ENCODE data around the gene HIF1A. TPM values are rescaled to one million over a fixed set of nuclear protein-coding genes. Genes with fewer than 3 reads are reported as not detected.

The HIF1A gene
- total RNA-seq, 1 experiment from 2014 or later: 319 TPM

GRCh38 chr14:61647704-61648103, 47.6 kb upstream of the HIF1A start:
- peak; percentile 94 for DNase-seq
- Histone ChIP-seq H3K27ac (ENCODE audit: low read length) (peak overlapping the region; percentile 85), H3K27me3 (ENCODE audit: low read length) (no peaks in the 10 kb centered on the region), H3K79me2 (ENCODE audit: low read length) (no peaks in the 10 kb centered on the region), H4K20me1 (ENCODE audit: low read length) (no peaks in the 10 kb centered on the region), H3K36me3 (ENCODE audit: low read depth, low read length) (no peaks in the 10 kb centered on the region), H3K9me3 (ENCODE audit: low read length) (no peaks in the 10 kb centered on the region), H3F3A (ENCODE audit: low read length, unreplicated experiment) (peaks cover 17% of the 10 kb centered on the region), H3K4me1 (ENCODE audit: insufficient read depth, low read length) (peaks cover 46% of the 10 kb centered on the region), H3K9me2 (replicated peaks; ENCODE audit: low read length) (no peaks in the 10 kb centered on the region), H3K4me3 (ENCODE audit: low read length) (peak overlapping the region; percentile 11; the same call in 1 of the 2 replicates), H3K9ac (ENCODE audit: low read length) (peak overlapping the region; percentile 42), H2AFZ (ENCODE audit: low read length) (peak overlapping the region; percentile 6; the same call in 1 of the 2 replicates), H3K4me2 (ENCODE audit: low read length) (peak overlapping the region; percentile 57)
- intact Hi-C loops (cut with micrococcal nuclease): loop anchor here (1.0 to 5.0 kb wide), 5 partner anchors 8 to 175 kb away; partner anchors contain the start of gene HIF1A
- no TSS peak for BruUV-seq (replicated peaks)
- ChIA-PET POLR2A (ENCODE audit: unreplicated experiment) (interaction anchor here (0.6 to 1.7 kb wide), 5 partner anchors 9 to 326 kb away, joined by 3 to 16 read pairs (median 6); partner anchors contain the start of genes HIF1A and PRKCH), CTCF (interaction anchor here (0.6 to 1.7 kb wide), 5 partner anchors 15 to 85 kb away, joined by 3 to 8 read pairs (median 6); partner anchors contain the start of gene HIF1A)
- TF ChIP-seq EZH2phosphoT487 (IDR thresholded peaks at IDR 0.05; ENCODE audit: borderline replicate concordance, low read length) (no peak), EZH2 (IDR thresholded peaks at IDR 0.05; ENCODE audit: low read length, unreplicated experiment) (no peak), CTCF (conservative IDR thresholded peaks at IDR 0.05; ENCODE audit: low read depth, low read length) (no peak)
- peak; percentile 93 for ATAC-seq

- BruUV-seq (replicated peaks): no TSS peak
- POLR2A ChIA-PET (ENCODE audit: unreplicated experiment): interaction anchor here (0.6 to 1.7 kb wide), 6 partner anchors 11 to 327 kb away, joined by 3 to 17 read pairs (median 6); partner anchors contain the start of genes HIF1A and PRKCH
- ATAC-seq (peak; percentile 1), DNase-seq (no peak)
- Histone ChIP-seq H3K27me3 (ENCODE audit: low read length) (no peaks in the 10 kb centered on the region), H3K9me2 (replicated peaks; ENCODE audit: low read length) (no peaks in the 10 kb centered on the region), H3K9me3 (ENCODE audit: low read length) (no peaks in the 10 kb centered on the region), H2AFZ (ENCODE audit: low read length) (0 out of 2 replicates have a peak overlapping the region, but pooled peaks have one; percentile 1), H3K9ac (ENCODE audit: low read length) (peak overlapping the region; percentile 48), H3K4me1 (ENCODE audit: insufficient read depth, low read length) (peaks cover 53% of the 10 kb centered on the region), H3K4me2 (ENCODE audit: low read length) (peak overlapping the region; percentile 57), H3K4me3 (ENCODE audit: low read length) (peak overlapping the region; percentile 43), H3K36me3 (ENCODE audit: low read depth, low read length) (no peaks in the 10 kb centered on the region), H4K20me1 (ENCODE audit: low read length) (no peaks in the 10 kb centered on the region), H3K27ac (ENCODE audit: low read length) (peak overlapping the region; percentile 85), H3K79me2 (ENCODE audit: low read length) (no peaks in the 10 kb centered on the region), H3F3A (ENCODE audit: low read length, unreplicated experiment) (peaks cover 17% of the 10 kb centered on the region)
- CTCF ChIA-PET: interaction anchor here (0.6 to 1.7 kb wide), 5 partner anchors 14 to 86 kb away, joined by 3 to 8 read pairs (median 6); partner anchors contain the start of gene HIF1A
- no peak for TF ChIP-seq EZH2phosphoT487 (IDR thresholded peaks at IDR 0.05; ENCODE audit: borderline replicate concordance, low read length)
- no peak for TF ChIP-seq EZH2 (IDR thresholded peaks at IDR 0.05; ENCODE audit: low read length, unreplicated experiment)
- no peak for TF ChIP-seq CTCF (conservative IDR thresholded peaks at IDR 0.05; ENCODE audit: low read depth, low read length)
- intact Hi-C loops (cut with micrococcal nuclease): loop anchor here (1.0 to 5.0 kb wide), 2 partner anchors 49 to 86 kb away; partner anchors contain the start of gene HIF1A
Observed at GRCh38 chr14:61648377-61648776, 46.9 kb upstream of the HIF1A start.

GRCh38 chr14:61649283-61649682, 46.0 kb upstream of the HIF1A start:
- intact Hi-C loops (cut with micrococcal nuclease): loop anchor here (5.0 kb wide), 1 partner anchor 48 kb away; the partner anchor contains the start of gene HIF1A
- POLR2A ChIA-PET (ENCODE audit: unreplicated experiment): no interaction called here
- Histone ChIP-seq H3K79me2 (ENCODE audit: low read length) (no peaks in the 10 kb centered on the region), H4K20me1 (ENCODE audit: low read length) (no peaks in the 10 kb centered on the region), H3K4me2 (ENCODE audit: low read length) (no peak overlapping the region), H2AFZ (ENCODE audit: low read length) (no peak overlapping the region), H3K4me1 (ENCODE audit: insufficient read depth, low read length) (peaks cover 60% of the 10 kb centered on the region), H3K9me2 (replicated peaks; ENCODE audit: low read length) (no peaks in the 10 kb centered on the region), H3F3A (ENCODE audit: low read length, unreplicated experiment) (peaks cover 17% of the 10 kb centered on the region), H3K9ac (ENCODE audit: low read length) (no peak overlapping the region), H3K9me3 (ENCODE audit: low read length) (no peaks in the 10 kb centered on the region), H3K36me3 (ENCODE audit: low read depth, low read length) (no peaks in the 10 kb centered on the region), H3K4me3 (ENCODE audit: low read length) (no peak overlapping the region), H3K27me3 (ENCODE audit: low read length) (no peaks in the 10 kb centered on the region), H3K27ac (ENCODE audit: low read length) (no peak overlapping the region)
- ATAC-seq: no peak
- no TSS peak for BruUV-seq (replicated peaks)
- no peak for DNase-seq
- CTCF ChIA-PET: interaction anchor here (0.7 kb wide), 1 partner anchor 39 kb away, joined by 5 read pairs; no protein-coding TSS in a partner anchor
- TF ChIP-seq CTCF (conservative IDR thresholded peaks at IDR 0.05; ENCODE audit: low read depth, low read length) (no peak), EZH2 (IDR thresholded peaks at IDR 0.05; ENCODE audit: low read length, unreplicated experiment) (no peak), EZH2phosphoT487 (IDR thresholded peaks at IDR 0.05; ENCODE audit: borderline replicate concordance, low read length) (no peak)

Data from PC-3 (cell line).